Esophagus squamous epithelium (tissue), 4 donors: ENCODE results near the gene QRFPR.

Source experiments
- CTCF ChIP-seq, 6 experiments: fragments of 450-650 bp in 4 of 6; fragments of 200-600 bp in 2 of 6; sonication (generic) in 2 of 6; IDR thresholded peaks; one replicate each; pipeline ENCODE4 v1.5.1; 2016 to 2019; ENCODE audit warnings: antibody characterized with exemption in 6 of 6, mild to moderate bottlenecking in 4 of 6, moderate library complexity in 4 of 6
- POLR2A ChIP-seq, 4 donors: fragments of 450-650 bp; IDR thresholded peaks; one replicate each; pipeline ENCODE4 v1.6.1; 2017; ENCODE audit warnings: antibody characterized with exemption in 4 of 4, mild to moderate bottlenecking in 4 of 4, moderate library complexity in 3 of 4

GRCh38 chr4:121308328-121308663, 72.5 kb downstream of the QRFPR start:
- no peak for TF ChIP-seq CTCF (IDR thresholded peaks at IDR 0.05)
- no peak for TF ChIP-seq POLR2A (IDR thresholded peaks at IDR 0.05)
